ENCODE measurements around the gene CD55.

DNA sequence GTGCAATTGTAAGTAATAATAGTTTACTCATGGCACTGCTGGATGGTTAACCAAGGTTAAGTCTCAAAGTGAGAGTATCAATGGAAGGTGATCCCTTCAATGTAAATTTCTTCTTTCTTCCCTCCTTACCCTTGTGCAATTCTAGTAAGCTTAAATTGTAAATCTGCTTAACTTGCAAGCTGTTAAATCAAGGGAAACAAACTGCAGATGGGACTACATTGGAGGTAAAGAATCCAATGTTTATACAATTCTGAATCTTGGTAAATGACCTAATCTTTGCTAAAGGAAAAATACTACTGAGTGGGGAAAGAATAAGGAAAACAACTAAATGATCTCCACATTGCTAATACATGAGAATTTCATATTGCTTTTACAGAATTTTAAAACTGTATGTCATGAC is 6.7 kb upstream of the CD55 start:
- TF ChIP-seq, protein P1, sequence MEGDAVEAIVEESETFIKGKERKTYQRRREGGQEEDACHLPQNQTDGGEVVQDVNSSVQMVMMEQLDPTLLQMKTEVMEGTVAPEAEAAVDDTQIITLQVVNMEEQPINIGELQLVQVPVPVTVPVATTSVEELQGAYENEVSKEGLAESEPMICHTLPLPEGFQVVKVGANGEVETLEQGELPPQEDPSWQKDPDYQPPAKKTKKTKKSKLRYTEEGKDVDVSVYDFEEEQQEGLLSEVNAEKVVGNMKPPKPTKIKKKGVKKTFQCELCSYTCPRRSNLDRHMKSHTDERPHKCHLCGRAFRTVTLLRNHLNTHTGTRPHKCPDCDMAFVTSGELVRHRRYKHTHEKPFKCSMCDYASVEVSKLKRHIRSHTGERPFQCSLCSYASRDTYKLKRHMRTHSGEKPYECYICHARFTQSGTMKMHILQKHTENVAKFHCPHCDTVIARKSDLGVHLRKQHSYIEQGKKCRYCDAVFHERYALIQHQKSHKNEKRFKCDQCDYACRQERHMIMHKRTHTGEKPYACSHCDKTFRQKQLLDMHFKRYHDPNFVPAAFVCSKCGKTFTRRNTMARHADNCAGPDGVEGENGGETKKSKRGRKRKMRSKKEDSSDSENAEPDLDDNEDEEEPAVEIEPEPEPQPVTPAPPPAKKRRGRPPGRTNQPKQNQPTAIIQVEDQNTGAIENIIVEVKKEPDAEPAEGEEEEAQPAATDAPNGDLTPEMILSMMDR (conservative IDR thresholded peaks at IDR 0.05; ENCODE audit: low read length) = no peak
- TF ChIP-seq EZH2phosphoT487 (IDR thresholded peaks at IDR 0.05; ENCODE audit: borderline replicate concordance) = no peak

All from Loucy (cell line).